ENCODE measurements around the gene HBD. TPM values are rescaled to one million over a fixed set of nuclear protein-coding genes. Genes with fewer than 3 reads are reported as not detected.

Gene HBD
- total RNA-seq, 2 experiments from 2014 or later = not detected

DNA sequence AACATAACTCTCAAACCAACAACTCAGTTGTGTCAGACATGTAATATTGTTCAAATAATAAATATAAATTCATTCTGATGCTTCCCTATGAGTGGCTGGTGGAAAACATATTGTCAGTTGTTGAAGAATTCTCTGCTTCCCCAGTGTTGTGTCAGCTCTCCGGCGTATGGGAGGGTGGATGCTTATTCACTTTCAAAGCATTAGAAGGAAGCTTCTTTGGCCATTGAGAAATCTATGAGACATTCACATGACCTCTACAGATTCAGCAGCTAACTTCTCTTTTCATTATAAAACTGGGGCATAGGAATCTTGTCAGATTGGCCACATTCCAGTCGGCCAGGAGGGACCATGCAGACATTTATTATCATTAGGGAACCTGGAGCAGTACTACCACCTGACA is 36.7 kb downstream of the HBD start:
- ChIA-PET POLR2A (interaction anchor here (0.6 kb wide), 1 partner anchor 120 kb away, joined by 5 read pairs; no protein-coding TSS in a partner anchor), CTCF (no interaction called here)
- no peak for ATAC-seq
- H3K9me3 Mint-ChIP-seq (ENCODE audit: low read depth) = peaks cover 2% of the 10 kb centered on the region
- no peak overlapping the region for H3K4me3 Mint-ChIP-seq
- intact Hi-C loops (cut with DNase I, micrococcal nuclease) = no loop called here
- DNase-seq = no peak
- no peak overlapping the region for H3K27ac Mint-ChIP-seq
- no peaks in the 10 kb centered on the region for H3K36me3 Mint-ChIP-seq (ENCODE audit: low read depth)
- H3K4me1 Mint-ChIP-seq = no peaks in the 10 kb centered on the region
- peaks cover 4% of the 10 kb centered on the region for H3K27me3 Mint-ChIP-seq

DNA sequence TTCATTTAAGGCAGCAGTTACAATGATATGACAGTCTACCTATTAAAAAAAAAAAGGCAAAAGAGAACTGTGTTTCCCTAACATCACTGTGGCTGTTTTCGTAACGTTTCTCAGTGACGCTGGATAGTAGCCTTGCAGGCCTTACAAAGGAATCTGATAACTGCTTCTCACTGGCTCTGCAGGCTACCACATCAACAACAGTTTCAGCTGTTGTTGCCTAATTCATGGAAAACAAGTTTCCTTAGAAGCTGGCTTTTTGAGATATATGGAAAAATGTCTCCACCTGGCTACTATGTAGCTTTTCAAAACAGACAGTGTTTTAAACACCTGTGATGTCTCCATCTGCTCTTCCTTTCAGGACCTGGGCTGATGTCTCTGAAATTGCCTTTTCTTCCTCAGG is 37.6 kb downstream of the HBD start:
- H3K9me3 Mint-ChIP-seq (ENCODE audit: low read depth) = peaks cover 2% of the 10 kb centered on the region
- intact Hi-C loops (cut with DNase I, micrococcal nuclease) = no loop called here
- POLR2A ChIA-PET = no interaction called here
- CTCF ChIA-PET = interaction anchor here (0.6 kb wide), 1 partner anchor 689 kb away, joined by 3 read pairs; no protein-coding TSS in a partner anchor
- H3K36me3 Mint-ChIP-seq (ENCODE audit: low read depth) = no peaks in the 10 kb centered on the region
- H3K27me3 Mint-ChIP-seq = peaks cover 4% of the 10 kb centered on the region
- H3K27ac Mint-ChIP-seq = no peak overlapping the region
- no peak for DNase-seq
- no peaks in the 10 kb centered on the region for H3K4me1 Mint-ChIP-seq
- no peak overlapping the region for H3K4me3 Mint-ChIP-seq
- ATAC-seq = no peak

DNA sequence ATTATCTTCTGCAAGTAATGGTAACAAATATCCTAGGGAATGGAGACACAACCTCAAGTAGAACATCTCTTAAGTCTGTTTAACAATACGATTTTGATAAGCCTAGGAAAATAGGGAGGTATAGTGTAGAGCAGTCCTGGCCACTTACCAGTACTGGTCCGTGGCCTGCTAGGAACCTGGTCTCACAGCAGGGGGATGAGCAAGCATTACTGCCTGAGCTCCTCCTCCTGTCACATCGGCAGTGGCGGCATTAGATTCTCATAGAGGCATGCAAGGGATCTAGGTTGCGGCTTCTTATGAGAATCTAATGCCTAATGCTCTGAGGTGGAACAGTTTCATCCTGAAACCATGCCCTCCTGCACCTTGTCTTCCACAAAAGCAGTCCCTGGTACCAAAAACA is 38.2 kb downstream of the HBD start:
- DNase-seq (no peak), ATAC-seq (no peak)
- Mint-ChIP-seq H3K27ac (no peak overlapping the region), H3K4me1 (no peaks in the 10 kb centered on the region), H3K4me3 (no peak overlapping the region), H3K36me3 (ENCODE audit: low read depth) (no peaks in the 10 kb centered on the region), H3K9me3 (ENCODE audit: low read depth) (peaks cover 2% of the 10 kb centered on the region), H3K27me3 (peaks cover 4% of the 10 kb centered on the region)
- POLR2A ChIA-PET = no interaction called here
- CTCF ChIA-PET = no interaction called here
- intact Hi-C loops (cut with DNase I, micrococcal nuclease) = no loop called here

DNA sequence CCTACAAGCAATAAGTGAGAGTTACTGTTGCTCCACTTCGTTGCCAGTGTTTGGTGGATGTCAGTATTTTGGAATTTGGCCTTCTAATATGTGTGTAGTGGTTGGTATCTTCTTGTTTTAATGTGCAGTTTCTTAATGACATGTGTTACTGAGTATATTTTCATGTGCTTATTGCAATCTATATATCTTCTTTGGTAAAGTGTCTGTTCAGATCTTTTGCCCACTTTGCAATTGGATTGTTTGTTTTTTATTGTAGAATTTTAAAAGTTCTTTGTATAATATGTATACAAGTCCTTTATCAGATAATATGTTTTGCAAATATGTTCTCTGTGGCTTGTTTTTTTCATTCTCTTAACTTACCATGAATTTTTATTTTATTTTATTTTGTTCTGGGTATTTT is 41.5 kb downstream of the HBD start:
- Mint-ChIP-seq H3K9me3 (ENCODE audit: low read depth) (peaks cover 9% of the 10 kb centered on the region), H3K4me1 (no peaks in the 10 kb centered on the region), H3K4me3 (no peak overlapping the region), H3K27ac (no peak overlapping the region), H3K36me3 (ENCODE audit: low read depth) (no peaks in the 10 kb centered on the region), H3K27me3 (no peaks in the 10 kb centered on the region)
- ATAC-seq = no peak
- DNase-seq = no peak
- ChIA-PET POLR2A (no interaction called here), CTCF (no interaction called here)
- intact Hi-C loops (cut with DNase I, micrococcal nuclease) = no loop called here

DNA sequence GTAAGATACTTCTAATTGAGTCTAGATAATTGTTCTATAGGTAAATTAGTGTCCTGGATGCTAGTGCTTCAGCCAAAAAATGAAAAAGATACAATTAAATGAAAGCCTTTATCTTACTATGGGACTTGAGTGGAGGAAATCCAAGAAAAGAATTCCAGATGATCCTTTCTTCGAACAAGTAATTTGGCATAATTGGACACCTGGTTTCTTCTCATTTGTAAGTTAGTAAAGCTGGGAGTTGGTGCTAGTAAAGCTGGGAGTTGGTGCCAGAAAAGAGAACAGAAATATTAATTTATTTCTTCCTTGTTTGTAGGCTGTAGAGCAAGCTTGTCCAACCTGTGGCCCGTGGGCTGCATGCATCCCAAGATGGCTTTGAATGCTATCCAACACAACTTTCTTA is 46.1 kb downstream of the HBD start:
- Mint-ChIP-seq H3K4me3 (no peak overlapping the region), H3K36me3 (ENCODE audit: low read depth) (no peaks in the 10 kb centered on the region), H3K4me1 (no peaks in the 10 kb centered on the region), H3K27me3 (no peaks in the 10 kb centered on the region), H3K27ac (no peak overlapping the region), H3K9me3 (ENCODE audit: low read depth) (peaks cover 9% of the 10 kb centered on the region)
- CTCF ChIA-PET = no interaction called here
- POLR2A ChIA-PET = no interaction called here
- intact Hi-C loops (cut with DNase I, micrococcal nuclease) = no loop called here
- ATAC-seq (no peak), DNase-seq (no peak)

Other genes with a start within 250 kb of the HBD start
- gene OR51L1, start 239.6 kb downstream of the HBD start, total RNA-seq = not detected
- not detected for gene OR52J3, start 188.0 kb downstream of the HBD start, total RNA-seq
- not detected for gene OR52E2, start 174.9 kb downstream of the HBD start, total RNA-seq
- gene OR52E1, start 164.9 kb downstream of the HBD start, total RNA-seq = not detected
- not detected for gene OR52A5, start 96.1 kb downstream of the HBD start, total RNA-seq
- not detected for gene OR52A1, start 79.7 kb downstream of the HBD start, total RNA-seq
- gene OR51V1, start 33.8 kb downstream of the HBD start, total RNA-seq = not detected
- gene HBB, start 7.4 kb downstream of the HBD start, total RNA-seq = not detected
- gene HBG1, start 15.4 kb upstream of the HBD start, total RNA-seq = not detected
- gene HBG2, start 20.3 kb upstream of the HBD start, total RNA-seq = not detected
- gene HBE1, start 35.5 kb upstream of the HBD start, total RNA-seq = not detected
- not detected for gene OR51B4, start 67.5 kb upstream of the HBD start, total RNA-seq
- gene OR51B2, start 89.8 kb upstream of the HBD start, total RNA-seq = not detected
- not detected for gene OR51B5, start 109.0 kb upstream of the HBD start, total RNA-seq
- gene OR51B6, start 117.0 kb upstream of the HBD start, total RNA-seq = not detected
- gene OR51M1, start 149.3 kb upstream of the HBD start, total RNA-seq = not detected
- not detected for gene OR51Q1, start 187.6 kb upstream of the HBD start, total RNA-seq
- not detected for gene OR51I1, start 207.0 kb upstream of the HBD start, total RNA-seq
- not detected for gene OR51I2, start 214.8 kb upstream of the HBD start, total RNA-seq

Measured in activated CD4-positive, alpha-beta T cell treated with anti-CD3 and anti-CD28 coated beads for 36 hours (primary cell).